ENCODE data around the gene SLC39A3.
A peak's percentile ranks its signal among the peaks of the same experiment; 100 is the strongest.
"Not testable (repeated sequence)": the region's sequence is repeated elsewhere in the genome, so short reads cannot be mapped to it uniquely, and the experiment has no call there.

Gene SLC39A3

GRCh38 chr19:2721570-2722540 is 18.0 kb downstream of the SLC39A3 start:
- DNase-seq: no peak

GRCh38 chr19:2720777-2721569 is 18.8 kb downstream of the SLC39A3 start, which contains the start of gene DIRAS1:
Gene DIRAS1 (minus strand): TSS chr19:2721372. CDS start chr19:2717806, 3,566 bp downstream.
- no peak for DNase-seq

GRCh38 chr19:2719920-2720776 is 19.7 kb downstream of the SLC39A3 start:
- no peak for DNase-seq

DNA sequence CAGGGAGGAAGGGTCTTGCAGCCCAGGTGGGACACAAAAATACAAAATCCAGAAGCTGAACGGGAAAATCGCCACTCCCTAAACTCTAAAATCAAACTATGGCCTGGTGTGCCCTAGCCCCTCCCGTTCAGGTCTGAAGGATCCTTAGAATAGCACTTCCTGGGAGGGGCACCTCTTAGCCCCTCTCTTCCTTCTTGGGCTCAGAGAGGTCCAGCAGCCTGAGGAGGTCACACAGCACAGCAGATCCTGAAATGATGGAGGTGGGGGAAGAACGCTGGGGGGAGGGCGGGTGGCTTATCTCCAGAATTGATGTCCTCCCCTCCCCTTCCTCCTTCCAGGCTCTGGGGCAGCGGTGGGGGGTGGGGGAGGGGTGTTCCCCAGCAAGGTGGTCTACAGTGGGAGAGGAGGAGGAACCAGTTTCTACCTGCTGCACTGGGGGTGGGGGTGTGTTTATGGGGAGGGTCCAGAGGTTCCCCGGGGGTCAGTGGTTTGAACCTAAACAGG is 20.5 kb downstream of the SLC39A3 start:
- DNase-seq: no peak

DNA sequence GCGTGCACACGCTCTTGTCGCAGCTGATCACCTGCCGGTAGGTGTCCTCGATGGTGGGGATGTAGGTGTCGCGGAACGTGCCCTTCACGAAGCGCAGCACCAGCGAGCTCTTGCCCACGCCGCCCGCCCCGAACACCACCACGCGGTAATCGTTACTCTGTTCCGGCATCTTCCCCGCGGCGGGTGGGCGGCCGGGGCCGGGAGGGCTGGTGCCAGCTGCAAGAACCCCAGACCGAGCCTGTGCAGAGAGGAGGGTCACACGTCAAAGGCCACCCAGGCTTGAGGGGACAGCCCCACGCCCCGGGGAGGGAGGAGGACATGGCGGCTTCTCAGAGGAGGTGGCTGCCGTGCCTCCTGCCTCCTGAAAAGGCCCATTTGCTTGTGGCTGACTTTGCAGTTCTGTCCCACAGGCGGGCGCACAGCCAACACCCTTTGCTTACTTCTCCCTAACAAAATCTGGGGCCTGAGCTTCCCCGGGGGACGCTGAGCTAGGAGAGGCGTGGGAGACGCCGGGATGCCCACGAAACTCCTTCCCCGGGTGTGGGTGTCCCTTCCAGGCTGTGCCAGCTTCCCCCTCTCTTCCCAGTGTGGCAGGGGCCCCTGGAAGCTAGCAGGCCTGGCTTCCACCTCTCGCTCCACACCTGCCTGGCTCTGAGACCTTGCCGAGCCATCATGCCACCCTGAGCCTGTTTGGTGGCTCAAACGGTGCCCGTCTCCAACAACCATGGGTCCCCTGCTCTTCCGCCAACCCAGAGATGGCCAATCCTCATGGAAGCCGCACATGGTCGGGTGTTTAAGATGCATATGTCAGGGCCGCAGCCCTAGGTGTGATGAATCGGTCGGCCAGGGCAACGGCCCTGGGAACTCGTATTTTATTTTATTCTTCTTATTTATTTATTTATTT is 21.9 kb downstream of the SLC39A3 start:
- DNase-seq: no peak

GRCh38 chr19:2716722-2717637 is 22.8 kb downstream of the SLC39A3 start:
- DNase-seq: no peak

- DNase-seq: no peak
Observed at GRCh38 chr19:2716275-2716650, 23.6 kb downstream of the SLC39A3 start.

DNA sequence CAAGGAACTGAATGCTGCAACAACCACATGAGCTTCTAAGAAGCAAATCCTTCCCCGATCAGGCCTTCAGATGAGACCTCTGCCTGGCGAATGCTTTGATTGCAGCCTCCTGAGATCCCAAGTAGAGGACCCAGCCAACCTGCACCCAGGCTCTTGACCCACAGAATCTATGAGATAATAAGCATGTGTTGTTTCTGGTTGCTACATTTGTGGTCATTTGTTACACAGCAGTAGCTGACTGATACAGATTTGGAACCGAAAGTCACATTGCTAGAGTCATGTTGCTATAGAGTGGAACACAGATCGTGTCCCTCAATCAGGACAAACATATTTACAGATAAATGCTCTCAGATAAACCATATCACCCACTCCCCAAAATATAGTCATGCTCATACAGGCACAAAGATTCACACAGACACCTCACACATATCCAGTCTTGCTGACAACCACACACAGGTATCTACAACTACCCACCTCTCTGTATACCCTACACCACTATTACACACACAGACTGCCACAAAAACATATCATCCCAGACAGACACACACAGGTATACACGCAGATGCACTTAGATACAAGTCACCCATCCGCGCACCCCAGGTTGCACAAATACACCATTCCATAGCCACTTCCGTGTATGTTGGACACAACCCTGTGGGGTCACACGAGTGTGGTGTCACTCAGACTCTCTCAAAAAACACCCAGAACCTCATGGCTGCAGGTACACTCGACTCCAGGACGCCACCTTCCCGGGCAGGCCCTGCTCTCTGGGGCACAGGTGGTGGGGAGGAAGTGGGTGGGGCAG is 24.1 kb downstream of the SLC39A3 start:
- DNase-seq: no peak

- no peak for DNase-seq
Observed at GRCh38 chr19:2714531-2715269, 25.1 kb downstream of the SLC39A3 start.

GRCh38 chr19:2714102-2714501 is 25.7 kb downstream of the SLC39A3 start:
- DNase-seq: not testable (repeated sequence)

DNA sequence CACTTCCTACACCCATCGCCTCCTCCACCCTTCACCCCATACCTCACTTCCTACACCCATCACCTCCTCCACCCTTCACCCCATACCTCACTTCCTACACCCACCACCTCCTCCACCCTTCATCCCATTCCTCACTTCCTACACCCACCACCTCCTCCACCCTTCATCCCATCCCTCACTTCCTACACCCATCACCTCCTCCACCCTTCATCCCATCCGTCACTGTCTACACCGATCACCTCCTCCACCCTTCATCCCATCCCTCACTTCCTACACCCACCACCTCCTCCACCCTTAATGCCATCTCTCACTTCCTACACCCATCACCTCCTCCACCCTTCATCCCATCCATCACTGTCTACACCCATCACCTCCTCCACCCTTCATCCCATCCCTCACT is 26.6 kb downstream of the SLC39A3 start:
- not testable (repeated sequence) for DNase-seq

DNA sequence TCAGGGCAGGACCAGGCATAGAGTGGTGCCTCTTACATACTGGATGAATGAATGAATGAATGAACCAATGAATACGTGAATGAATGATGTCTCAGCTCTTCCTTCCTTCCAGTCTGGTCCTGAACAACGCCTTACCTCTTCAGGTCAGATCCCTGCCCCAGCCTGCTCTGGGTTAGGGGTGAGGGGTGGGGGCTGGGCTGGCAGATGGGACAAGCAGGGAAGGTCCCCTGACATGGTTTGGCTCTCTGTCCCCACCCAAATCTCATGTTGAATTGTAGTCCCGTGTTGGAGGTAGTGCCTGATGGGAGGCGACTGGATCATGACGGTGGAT is 28.0 kb downstream of the SLC39A3 start:
- no peak for DNase-seq

GRCh38 chr19:2711172-2711874 is 28.5 kb downstream of the SLC39A3 start:
- no peak for DNase-seq

DNA sequence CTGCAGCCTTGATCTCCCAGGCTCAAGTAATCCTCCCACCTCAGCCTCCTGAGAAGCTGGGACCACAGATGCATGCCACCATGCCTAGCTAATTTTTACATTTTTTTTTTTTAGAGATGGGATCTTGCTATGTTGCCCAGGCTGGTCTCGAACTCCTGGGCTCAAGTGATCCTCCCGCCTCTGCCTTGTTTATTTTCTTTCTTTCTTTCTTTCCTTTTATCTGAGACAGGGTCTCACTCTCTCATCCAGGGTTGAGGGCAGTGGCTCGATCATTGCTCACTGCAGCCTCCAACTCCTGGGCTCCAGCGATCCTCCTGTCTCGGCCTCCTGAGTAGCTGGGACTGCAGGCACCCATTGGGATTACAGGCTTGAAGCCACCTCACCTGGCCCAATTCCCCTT is 33.6 kb downstream of the SLC39A3 start:
- DNase-seq: no peak

DNA sequence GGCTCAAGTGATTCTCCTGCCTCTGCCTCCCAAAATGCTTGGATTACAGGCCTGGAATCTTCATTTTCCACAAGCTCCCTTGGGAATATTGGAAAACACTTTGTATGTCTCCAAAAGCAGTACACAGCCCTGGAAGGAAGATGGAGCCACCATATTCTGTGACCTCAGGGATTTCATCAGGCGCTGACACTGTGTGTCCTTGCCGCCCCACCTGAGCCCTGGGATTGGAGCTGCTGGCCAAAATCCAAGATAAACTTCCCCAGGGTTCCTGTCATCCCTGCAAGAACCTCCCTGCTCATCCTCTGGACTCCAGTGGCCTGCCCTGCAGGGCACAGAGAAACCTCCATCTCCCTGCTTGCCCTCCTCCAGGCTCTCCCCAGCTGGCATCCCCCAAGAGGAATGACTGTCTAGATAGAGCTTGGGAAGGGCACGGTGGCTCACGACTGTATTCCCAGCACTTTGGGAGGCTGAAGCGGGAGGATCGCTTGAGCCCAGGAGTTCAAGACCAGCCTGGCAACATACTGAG is 36.1 kb downstream of the SLC39A3 start:
- no peak for DNase-seq

DNA sequence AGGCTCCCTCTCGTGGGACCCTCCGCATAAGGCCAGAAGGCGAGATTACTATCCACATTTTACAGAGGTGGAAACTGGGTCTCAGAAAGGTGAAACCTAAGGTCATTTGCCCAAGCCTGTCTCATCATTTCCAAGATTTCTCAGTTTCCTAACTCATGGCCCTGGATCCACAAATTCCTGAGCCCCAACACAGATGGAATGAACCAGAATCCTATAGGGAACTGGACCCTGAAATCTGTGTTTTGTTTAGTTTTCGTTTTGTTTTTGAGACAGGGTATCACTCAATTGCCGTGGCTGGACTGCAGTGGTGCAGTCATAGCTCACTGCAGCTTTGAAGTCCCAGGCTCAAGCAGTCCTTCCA is 36.8 kb downstream of the SLC39A3 start:
- DNase-seq: no peak

DNA sequence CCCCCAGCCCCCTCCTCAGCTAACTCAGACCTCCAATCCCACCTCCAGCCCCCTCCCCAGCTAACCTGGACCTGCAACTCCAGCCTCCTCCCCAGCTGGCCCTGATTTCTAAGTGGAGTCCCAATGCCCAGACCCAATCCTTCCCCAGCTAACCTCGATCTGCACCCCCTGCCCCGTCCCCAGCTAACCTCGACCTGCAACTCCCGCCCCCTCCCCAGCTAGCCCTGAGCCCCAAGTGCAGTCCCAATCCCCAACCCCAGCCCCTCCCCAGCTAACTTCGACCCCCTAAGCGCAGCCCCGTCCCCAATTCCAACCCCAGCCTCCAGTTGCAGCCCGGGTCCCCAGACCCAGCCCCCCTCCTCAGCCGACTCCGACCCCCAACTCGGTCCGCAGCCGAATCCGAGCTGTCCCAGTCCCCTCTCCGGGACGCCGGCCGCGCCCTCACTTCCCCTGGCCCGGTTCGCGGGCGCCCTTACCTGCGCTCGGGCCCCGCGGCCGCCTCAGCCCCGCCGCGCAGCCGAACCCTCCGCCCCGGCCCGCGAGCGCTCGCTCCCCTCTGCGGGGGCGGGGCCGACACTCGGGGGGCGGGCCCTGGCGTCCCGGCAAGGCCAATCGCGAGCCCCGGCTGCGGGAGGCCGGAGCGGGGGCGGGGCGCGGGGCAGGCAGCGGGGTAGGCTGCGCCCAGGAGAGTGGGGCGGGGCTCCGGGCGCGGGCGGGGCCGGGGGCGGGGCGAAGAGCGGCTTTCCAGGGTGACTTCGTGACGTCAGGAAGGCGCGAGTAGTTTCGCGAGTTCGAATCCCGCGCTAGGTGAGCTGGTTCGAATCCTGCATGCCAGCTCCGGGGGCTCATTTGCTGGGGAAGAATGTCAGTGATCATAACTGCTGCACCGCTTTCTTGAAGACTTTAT is 37.4 kb downstream of the SLC39A3 start, which contains the start of gene GNG7:
Gene GNG7 (minus strand): TSS at position 525 of the 907 bp plus-strand sequence. CDS start 182,006 bp downstream, outside the sequence.
- peak; percentile 95 to 96 for DNase-seq

Measured in CD4-positive, alpha-beta T cell treated with Interleukin-1 beta for 1 hour (primary cell).